Fibroblast of villous mesenchyme (primary cell): ENCODE data around the gene USP6NL. TPM values are rescaled to one million over a fixed set of nuclear protein-coding genes. Genes with fewer than 3 reads are reported as not detected.

Source experiments
- DNase-seq: peaks from one replicate; pipeline ENCODE4 v3.0.0-alpha.2; 2010; ENCODE audit warnings: low read depth
- H3K4me3 ChIP-seq: 2 replicates; pipeline ENCODE4 v1.5.1; 2011; ENCODE audit warnings: low read depth, mild to moderate bottlenecking, low read length
- total RNA-seq: library from RNA; depleted of rRNA; stranded (reverse); fragments of >200 nt; gene quantifications from 2 replicates; pipeline ENCODE4 v1.2.3, GENCODE V29; 2012
- TF ChIP-seq, protein P1 (sequence below): IDR thresholded peaks from 2 replicates; pipeline ENCODE4 v1.5.1; 2012; ENCODE audit warnings: low read depth, mild to moderate bottlenecking, low read length; ENCODE audit not compliant: insufficient read depth

Gene USP6NL
- total RNA-seq, 1 donor: 12.5 TPM

DNA sequence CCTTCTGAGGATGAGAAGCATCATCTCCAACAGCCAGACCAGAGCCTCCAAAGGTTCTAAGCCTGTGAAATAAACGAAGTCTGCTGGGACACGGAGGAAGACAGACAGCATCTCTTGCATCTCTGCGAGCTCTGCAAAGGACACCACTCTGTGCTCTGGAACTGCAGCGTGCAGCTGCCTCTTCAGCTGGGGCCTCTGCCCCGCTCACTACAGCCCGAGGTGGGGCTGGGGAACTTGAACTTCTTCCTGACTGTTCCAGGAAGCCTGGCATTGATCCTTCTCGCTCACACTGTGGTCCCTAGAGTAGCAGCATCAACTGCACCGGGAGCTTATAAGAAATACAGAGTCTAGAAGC, 163.3 kb downstream of the USP6NL start:
- no peak for DNase-seq
- H3K4me3 ChIP-seq: no peak overlapping the region
- TF ChIP-seq, protein P1, sequence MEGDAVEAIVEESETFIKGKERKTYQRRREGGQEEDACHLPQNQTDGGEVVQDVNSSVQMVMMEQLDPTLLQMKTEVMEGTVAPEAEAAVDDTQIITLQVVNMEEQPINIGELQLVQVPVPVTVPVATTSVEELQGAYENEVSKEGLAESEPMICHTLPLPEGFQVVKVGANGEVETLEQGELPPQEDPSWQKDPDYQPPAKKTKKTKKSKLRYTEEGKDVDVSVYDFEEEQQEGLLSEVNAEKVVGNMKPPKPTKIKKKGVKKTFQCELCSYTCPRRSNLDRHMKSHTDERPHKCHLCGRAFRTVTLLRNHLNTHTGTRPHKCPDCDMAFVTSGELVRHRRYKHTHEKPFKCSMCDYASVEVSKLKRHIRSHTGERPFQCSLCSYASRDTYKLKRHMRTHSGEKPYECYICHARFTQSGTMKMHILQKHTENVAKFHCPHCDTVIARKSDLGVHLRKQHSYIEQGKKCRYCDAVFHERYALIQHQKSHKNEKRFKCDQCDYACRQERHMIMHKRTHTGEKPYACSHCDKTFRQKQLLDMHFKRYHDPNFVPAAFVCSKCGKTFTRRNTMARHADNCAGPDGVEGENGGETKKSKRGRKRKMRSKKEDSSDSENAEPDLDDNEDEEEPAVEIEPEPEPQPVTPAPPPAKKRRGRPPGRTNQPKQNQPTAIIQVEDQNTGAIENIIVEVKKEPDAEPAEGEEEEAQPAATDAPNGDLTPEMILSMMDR: no peak

DNA sequence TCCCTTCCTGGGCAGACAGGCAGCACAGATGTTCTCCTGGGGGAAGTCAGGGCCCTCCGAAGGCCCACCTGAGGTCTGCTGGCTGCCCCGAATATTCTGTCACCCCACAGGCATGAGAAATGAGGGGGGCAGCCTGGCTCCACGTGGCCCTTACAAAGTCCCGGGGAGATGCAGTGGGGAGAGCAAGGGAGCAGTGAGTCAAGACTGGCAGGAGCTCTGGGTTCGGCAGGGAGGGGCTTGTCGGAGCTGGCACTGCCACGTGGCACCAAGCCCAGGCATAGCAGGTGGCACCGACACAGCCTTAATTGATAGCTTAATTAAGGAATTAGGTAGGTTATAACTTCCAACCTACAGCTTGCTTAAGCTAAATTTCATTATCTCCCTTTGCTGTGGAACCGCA, 163.9 kb downstream of the USP6NL start:
- no peak overlapping the region for H3K4me3 ChIP-seq
- no peak for DNase-seq
- TF ChIP-seq, protein P1: no peak

DNA sequence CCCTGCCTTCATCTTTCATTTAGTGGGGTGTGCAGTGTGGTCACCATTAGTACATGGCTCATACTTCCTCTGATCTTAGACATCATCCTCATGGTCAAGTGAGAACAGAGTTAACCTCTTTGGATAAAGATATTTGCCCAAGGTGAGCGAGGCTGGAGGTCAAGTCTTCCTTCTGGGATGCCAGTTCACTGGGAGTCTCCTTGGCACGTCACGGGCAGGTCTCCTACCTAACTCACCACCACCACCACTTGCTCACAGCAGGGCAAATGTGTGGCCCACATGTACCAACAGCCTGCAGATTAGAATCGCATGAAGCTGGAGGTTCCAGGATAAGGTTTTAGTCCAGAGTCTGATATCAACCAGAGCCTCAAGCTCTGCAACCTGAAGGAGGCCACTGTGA, 164.6 kb downstream of the USP6NL start:
- DNase-seq: no peak
- no peak overlapping the region for H3K4me3 ChIP-seq
- TF ChIP-seq, protein P1: no peak

DNA sequence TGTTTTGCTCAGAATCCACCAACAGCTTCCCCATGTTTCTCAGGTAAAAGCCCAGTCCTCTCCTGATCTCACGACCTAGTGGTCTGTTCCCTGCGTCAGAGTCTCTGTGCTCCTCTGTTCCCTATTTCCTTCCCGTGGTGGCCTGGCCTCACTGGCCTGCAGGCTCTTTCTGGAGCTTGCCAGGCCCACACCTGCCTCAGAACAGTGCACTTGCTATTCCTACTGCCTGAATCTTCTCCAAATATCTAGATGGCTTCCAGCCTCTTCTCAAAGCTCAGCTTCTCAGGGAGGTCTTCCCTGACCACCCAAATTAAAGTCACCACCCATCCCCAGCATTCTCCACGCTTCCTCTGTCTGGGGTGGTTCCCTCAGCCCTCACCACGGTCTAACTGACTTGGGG, 165.3 kb downstream of the USP6NL start:
- no peak overlapping the region for H3K4me3 ChIP-seq
- no peak for DNase-seq
- TF ChIP-seq, protein P1: no peak

DNA sequence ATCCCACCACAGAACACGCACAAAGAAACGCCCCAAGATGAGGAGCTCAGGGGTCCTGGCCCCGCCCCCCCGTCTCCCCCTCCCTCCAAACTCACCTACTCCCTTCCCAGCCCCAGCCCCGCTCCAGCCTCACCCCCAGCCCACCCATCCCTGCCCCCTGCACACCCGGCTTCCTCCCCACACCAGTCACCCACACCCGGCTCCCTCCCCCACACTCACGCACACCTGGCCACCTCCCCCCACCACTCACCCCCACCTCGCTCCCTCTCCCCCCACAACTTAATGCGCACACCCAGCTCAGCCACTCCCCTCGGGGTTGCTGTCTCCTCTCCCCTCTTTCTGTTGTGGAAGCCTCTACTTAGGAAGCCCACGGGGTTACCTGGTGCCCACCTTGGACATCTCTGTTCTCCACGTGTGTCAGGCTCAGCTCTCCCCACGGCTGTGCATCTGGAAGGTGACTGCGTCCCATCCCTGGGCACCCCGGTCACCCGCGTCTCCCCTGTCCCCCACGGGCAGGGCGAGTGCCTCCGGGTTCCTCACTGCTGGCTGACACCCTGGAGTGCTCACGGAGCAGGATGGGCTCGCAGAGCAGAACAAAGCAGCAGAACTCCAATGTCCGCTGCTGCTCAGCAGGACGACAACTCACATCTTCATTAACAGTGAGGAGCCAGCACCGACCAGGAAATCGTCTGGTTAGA, 166.8 kb downstream of the USP6NL start:
- H3K4me3 ChIP-seq: no peak overlapping the region
- DNase-seq: no peak
- TF ChIP-seq, protein P1: no peak

DNA sequence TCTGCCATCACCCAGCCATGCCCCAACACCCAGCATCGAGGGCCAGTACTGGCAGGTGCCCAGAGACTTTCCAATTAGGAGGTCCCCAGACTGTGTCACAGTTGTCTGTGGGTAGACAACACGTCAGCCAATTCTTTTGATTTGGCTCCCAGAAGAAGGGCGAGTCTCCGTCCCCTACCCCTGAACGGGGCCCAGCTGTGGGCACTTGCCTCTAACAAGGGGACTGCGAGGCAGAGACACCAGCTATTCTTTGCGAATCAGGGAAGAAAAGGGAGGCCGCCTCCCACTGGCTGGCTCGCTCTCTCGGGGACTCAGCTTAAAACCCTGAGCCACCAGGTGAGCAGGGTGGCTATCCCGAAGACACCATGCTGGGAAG, 167.3 kb downstream of the USP6NL start:
- DNase-seq: no peak
- TF ChIP-seq, protein P1: no peak
- H3K4me3 ChIP-seq: no peak overlapping the region
